Measurements from ENCODE around the gene PPA1.
A peak's percentile ranks its signal among the peaks of the same experiment; 100 is the strongest.
"Not testable (repeated sequence)": the region's sequence is repeated elsewhere in the genome, so short reads cannot be mapped to it uniquely, and the experiment has no call there.

PPA1 gene

DNA sequence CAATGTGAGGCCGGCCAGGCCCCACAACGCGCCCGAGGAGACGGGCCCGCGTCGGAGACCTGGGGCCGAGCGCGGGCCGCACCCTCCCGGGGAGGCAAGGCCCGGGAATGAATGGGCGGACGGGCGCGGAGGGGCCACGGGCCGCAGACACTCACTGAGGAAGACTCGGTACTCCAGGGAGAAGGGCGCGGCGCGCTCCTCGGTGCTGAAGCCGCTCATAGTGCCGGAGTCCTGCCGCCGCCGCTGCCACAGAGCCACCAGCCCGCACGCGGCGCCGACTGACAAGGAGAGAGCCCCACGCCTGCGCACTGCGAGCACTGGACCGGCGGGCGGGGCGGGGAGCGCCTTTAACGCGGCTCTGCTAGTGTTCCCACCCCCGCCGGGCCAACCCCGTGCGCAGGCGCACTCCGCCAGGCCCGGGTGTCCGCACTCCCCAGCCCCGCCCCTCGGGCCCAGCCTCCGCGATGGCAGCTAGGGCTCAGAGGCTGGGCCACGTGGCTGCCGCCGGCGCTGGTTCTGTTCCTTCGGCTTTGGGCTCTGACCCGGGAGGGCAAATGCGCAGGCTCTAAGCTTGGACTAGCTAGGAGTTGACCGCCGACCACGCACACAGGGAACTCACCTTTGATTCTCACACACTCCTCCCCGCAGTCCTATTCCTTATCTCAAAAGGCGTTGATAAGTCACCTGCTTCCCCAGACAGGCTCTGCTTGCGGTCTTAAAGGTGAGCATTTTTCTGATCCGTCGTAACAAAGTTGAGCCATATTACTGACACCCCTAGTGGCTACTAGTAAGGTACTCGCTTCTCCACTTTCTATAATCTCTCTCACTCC is at the start of gene PPA1:
Gene PPA1 (minus strand): TSS at position 321 of the 830 bp plus-strand sequence. CDS start 102 bp downstream, at position 219.
- DNase-seq, result peak; percentile 90

DNA sequence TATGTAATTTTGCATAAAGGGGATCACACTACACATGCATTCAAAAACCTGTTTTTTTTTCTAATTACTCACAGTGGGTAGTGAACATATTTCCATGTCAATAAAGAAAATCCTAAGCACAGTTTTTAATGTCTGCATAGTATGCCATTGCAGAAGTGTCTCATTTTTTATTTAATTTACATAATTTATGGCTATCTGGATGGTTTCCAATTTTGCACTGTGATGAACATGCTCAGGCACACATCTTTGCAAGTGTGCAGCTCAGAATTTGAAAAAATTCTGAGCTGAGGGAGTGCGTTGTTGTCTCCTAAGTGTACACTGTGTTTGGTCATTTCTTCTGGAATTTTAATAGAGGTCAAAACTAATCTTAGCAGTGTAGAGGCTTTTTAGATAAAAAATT is 48.4 kb upstream of the PPA1 start:
- DNase-seq, result no peak

DNA sequence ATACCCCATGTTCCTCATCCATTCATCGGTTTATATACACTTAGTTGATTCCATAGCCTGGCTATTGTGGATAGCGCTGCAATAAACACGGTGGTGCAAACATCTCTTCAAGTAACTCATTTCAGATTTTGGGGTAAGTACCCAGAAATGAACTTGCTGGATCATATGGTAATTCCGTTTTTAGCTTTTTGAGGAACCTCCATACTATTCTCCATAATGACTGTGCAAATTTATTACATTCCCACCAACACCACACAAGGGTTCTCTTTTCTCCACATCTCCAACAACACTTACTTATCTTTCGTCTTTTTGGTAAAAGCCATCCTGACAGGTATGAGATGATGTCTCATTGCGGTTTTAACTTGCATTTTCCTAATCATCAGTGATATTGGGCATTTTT is 46.9 kb upstream of the PPA1 start:
- DNase-seq, result no peak

DNA sequence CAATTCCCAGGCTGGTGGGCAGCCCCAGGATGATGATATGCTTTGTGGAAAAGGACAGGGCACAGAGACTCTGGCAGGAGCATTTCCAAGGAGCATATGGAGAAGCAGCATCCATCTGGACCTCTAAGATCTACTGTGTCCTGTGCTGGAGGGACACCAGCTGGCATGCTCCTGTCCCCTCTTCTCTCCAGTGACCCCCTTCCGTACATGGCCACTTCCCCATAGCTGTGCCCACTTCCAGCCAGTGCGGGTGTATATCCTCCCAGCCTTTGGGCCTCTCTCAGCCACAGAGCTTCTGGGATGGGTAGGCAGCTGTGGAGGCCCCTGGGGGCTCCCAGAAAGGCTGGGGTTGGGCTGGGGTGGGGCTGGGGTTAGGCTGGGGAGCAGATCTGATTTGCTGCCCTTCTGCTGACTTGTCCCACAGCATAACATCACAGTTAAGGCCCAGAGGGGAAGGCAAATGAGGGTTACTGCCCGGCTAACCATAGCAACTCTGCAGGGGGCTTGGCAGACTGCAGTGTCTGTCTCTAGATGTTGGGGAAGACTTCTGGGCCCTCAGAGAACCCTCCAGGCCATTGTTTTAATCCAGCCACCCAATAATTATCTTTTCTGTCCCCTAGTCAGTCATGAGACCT is 44.3 kb upstream of the PPA1 start:
- no peak for DNase-seq

DNA sequence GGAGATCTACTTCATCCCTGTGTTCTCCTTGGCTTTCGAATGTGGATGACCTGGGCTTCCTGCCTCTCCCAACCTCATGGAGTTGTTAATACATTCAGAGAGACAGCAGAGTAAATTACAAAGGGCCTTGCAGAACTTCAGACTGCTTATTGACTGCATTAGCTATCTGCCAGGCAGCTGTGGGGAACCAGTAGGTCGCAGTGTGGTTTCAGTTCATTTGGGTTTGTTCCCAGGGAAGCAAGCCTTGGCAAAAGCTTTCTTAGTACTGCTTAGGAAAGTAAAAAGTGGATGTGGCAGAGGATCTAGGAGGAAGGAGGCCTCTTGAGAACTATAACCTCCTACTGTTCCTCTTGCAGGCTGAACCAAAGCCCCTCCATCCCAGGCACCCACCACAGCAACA is 41.4 kb upstream of the PPA1 start:
- no peak for DNase-seq

DNA sequence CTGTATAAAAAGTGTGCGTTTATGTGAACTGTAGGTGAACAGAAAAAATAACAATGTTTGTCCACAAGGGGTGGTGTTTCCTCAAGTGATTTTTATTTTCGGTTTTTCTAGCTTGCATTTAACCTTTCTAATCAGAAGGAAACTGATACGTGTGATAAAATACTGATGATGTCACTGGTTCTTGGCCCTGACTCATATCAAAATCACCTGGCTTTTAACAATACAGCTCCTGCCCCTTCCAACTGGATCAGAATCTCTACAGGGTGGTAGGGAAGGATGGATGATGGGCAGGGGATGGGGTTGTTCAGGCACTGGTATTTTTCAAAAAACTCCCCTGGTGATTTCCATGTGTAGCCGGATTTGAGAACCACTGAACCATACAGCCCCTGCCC is 39.7 kb upstream of the PPA1 start:
- DNase-seq, result no peak

DNA sequence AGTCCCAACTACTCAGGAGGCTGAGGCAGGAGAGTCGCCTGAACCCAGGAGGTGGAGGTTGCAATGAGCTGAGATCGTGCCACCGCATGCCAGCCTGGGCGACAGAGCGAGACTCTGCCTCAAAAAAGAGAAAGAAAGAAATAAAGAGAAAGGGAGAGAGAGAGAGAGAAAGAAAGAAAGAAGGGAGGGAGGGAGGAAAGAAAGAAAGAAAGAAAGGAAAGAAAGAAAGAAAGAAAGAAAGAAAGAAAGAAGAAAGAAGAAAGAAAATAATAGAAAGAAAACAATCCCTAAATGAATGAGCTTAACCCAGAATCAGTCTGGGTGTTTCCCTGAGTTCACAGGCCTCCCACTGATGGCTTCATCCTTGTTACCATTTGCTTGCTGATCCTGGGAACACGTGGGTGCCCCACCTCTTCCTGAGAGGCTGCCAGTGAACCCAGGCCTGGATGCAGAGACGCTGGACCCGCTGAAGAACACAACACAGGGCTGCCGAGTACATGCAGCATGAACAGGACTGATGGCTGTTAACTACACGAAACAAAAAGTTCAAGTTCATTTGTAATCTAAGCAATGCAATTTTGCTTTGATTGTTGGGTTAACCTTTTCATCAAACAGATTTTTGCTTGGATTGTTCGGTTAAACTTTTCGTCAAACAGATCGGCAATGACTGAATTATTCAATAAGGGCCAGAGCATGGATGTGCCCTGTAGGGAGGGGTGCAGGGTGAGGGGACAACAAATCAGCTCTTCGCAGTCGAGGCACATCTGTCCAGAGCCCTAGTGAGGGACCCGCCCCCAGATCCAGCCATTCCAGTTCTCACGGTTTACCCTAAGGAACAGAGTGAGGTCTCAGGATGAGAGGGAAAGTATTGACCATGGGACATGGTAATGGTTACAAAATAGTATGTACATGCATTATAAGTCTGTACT is 39.0 kb upstream of the PPA1 start:
- no peak for DNase-seq

DNA sequence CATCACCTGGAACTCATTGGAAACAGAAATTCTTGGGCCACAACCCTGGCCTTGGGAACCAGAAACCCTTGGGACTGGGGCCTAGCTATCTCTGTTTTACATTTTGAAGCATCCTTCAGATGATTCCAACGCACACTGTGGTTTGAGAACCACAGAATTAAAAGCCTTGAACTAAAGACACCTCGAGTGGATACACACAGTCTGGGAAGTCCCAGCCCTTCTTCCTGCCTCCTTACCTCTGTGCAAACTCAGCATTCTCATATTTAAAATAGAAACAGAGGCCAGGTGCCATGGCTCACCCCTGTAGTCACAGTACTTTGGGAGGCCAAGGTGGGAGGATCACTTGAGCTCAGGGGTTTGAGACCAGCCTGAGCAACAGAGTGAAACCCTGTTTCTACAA is 37.7 kb upstream of the PPA1 start:
- no peak for DNase-seq

DNA sequence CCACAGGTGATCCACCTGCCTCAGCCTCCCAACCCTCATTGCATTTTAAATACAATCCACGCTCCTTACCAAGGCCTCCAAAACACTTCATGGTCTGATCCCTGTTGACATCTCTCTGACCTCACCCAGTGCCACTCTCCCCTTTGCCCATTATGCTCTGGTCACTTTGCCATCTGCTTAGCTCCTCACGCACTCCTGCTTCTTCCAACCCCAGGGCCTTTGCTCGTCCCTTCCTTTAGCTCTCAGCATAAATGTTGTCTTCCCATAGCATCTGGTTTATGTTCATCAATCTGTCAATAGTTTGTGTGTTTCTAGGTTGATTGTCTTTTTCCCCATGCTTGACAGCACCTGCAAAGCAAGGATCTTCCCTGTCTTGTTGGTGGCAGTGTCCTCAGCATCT is 36.5 kb upstream of the PPA1 start:
- no peak for DNase-seq

DNA sequence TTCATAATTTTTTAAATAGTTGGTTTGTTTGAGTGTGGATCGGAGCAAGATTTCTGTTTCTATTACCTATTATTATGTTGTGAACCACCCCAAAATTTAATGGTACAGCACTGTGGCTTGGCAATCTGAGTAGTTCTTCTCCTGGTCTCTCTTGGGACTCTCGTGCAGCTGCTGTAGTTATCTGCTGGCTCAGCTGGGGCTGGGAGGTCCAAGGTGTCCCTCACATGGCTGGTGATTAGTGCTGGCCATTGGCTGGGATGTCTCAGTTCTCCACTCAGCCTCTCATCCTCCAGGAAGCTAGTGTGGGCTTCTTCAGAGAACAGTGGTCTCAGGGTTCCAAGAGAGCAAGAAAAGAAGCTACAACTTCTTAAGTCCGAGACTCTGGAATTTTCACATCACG is 35.1 kb upstream of the PPA1 start:
- no peak for DNase-seq

DNA sequence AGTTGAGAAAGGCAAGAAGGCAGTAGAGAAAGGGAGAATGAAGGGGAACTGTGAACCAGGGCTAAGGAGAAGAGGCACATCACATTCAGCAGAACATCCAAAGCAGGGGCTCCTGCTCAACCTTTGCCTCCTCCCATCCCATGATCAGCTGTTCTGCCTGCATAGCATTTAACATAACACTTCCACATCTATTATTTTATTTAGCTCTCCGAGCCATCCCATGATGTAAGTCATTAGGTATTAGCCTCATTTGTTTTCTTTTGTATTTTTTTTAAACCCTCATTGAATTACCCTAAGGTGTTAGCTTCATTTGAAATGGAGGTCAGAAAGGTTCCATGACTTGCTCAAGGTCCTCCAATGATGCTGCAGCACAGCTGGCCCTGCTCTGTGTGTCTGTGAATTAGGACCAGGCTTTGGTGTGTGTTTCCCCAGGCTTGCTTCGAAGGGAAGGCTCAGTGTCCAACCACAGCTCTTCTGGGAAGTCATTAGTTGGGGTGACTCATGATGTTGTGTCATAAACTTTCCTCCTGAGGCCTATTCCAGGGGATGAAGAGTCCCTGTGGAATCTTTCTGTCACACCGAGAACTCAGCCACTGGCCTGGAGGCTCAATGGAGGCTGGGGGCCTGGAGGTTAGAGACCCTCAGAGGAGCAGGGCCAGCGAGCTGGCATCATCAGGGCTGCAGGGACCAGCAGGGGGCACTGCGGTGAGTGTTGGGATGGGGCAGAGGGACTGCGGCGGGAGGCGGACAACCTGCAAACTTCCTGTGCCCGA is 34.1 kb upstream of the PPA1 start:
- no peak for DNase-seq

DNA sequence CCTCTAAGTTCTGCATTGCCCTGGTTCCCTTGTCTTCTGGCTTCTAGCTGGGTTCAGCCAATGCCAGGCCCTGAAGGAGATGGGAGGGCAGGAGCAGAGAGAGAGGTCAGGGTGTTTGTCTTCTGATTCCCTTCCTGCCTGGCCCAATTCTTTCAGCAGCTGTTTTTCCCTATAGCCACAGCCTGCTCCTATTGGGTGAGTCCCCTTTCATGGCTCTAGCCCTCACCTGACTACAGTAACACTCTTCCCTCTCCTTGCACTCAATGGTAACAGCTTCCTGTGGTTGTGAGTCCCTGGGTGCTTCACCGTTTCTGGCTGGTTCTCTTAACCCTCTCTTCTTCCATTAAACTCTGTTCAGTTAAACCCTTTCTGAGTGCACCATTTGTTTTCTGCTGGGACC is 33.5 kb upstream of the PPA1 start:
- DNase-seq, result no peak

DNA sequence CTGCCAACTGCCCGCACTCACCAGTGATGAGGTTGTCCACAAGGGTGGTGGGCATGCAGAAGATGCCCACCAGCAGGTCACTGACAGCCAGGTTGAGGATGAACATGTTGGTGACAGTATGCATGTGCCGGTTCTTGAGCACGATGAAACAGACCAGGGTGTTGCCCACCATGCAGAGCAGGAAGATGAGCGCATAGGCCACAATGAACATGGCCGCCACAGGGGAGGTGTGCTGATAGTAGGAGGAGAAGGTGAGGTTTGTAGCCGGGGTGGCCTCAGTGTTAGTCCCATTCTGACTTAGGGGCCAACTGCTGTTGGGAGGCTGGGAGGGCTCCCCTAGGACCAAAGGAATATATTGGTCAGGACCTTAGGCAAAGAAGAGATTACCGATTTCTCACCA is 32.8 kb upstream of the PPA1 start:
- no peak for DNase-seq

DNA sequence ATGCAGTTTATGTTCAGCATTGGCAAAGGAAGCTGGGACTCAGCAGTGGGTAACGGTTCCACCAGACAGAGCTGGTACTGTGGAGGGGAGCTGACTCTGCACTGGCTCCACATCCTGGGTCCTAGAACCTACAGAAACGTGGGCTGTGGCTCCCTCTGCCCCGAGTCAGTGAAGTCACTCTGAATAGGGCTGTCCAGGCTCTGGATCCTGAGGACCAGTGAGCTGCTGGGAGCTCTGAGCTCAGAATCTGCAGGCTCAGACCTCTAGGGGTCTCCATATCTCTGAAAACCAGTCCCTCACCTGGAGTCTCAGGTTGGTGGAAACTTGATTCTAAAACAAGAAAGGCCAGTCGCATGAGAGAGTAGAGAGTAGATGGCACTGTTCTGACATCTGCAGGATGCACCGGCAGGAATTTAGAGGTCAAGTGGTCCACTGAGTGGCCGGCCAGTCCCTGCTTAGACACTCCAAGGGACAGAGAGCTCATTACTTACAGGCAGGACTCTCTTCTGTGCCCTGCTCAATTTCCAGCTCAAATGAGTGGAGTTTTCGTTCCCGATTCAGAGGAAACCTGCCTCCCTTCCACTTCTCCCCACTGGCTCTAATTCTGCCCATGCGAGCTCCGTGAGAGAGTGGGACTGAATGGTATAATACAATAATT is 31.9 kb upstream of the PPA1 start:
- peak; percentile 13 for DNase-seq

DNA sequence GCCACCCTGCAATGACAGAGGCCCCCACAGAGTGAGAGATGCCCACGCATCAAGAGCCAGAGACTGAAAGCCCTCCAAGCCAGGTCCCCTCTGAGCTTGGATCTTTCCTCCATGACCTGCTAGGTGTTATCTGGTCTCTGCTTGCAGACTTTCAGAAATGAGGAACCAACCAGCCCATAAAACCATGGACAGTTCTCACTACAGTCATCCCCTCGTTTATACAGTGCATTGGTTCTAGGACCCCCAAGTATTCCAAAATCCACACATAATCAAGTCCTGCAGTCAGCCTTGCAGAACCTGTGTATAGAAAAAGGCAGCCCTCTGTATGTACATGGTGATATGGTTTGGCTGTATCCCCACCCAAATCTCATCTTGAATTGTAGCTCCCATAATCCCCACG is 27.5 kb upstream of the PPA1 start:
- DNase-seq, result no peak

DNA sequence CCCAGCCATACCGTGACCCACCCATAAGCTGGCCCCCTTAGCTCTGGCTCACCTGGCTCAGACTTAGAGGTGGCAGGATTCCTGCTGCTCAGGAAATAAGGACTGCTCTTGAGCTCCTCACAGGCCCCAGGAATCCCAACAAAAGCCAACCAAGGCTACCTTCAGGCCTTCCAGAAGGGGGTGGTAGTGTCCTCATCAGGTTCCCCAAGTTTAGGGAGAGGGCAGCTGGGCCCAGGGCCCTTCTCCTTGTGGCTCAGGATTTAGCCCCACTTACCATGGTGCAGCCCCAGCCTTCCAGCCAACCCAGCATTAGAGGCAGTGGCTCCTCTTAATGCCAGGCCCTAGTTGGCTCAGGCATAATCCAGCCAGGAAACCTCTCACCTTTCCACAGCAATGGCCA is 27.0 kb upstream of the PPA1 start:
- DNase-seq, result no peak

DNA sequence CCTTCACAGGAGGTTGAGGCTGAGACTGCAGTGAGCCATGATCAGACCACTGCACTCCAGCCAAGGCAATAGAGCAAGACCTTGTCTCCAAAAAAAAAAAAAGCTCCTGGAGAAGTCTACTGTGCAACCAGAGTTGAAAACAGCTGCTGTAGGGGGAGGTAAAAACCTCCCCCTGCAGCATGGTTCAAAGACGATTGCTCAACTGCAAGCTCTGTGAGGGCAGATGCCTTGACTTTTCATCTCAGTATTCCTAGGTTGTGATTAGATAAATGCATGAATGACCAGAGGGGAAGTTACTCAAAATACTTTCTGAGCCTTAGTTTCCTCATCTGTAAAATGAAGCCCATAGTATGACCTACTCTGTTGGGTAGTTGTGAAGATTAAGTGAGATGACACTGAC is 25.0 kb upstream of the PPA1 start:
- no peak for DNase-seq

DNA sequence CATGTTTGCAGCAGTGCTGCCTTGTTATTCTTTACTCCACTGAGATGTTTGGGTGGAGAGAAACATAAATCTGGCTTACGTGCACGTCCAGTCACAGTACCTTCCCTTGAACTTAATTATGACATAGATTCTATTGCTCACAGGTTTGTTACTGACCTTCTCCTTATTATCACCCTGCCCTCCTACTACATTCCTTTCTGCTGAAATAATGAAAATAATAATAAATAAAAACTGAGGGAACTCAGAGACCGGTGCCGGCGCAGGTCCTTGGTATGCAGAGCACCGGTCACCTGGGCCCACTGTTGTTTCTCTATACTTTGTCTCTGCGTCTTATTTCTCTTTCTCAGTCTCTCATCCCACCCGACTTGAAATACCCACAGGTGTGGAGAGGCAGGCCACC is 24.6 kb upstream of the PPA1 start:
- DNase-seq, result not testable (repeated sequence)

DNA sequence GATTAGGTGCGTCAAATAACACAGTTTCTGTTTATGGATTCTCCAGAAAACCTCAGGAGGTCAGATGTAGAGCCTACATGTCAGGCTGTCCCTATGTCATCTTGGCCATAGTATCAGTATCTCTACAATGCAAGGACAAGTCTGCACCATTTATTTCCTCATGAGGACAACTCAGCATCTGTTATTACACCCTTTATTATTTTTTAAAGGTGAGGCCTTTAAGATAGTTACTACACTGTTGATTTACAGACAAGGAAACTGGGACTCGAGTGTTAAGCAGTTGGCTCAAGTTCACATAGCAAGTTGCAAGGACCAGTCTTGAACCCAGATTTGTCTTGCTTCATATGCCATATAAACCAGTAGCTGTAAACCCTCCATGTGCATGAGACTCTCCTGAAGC is 23.2 kb upstream of the PPA1 start:
- no peak for DNase-seq

DNA sequence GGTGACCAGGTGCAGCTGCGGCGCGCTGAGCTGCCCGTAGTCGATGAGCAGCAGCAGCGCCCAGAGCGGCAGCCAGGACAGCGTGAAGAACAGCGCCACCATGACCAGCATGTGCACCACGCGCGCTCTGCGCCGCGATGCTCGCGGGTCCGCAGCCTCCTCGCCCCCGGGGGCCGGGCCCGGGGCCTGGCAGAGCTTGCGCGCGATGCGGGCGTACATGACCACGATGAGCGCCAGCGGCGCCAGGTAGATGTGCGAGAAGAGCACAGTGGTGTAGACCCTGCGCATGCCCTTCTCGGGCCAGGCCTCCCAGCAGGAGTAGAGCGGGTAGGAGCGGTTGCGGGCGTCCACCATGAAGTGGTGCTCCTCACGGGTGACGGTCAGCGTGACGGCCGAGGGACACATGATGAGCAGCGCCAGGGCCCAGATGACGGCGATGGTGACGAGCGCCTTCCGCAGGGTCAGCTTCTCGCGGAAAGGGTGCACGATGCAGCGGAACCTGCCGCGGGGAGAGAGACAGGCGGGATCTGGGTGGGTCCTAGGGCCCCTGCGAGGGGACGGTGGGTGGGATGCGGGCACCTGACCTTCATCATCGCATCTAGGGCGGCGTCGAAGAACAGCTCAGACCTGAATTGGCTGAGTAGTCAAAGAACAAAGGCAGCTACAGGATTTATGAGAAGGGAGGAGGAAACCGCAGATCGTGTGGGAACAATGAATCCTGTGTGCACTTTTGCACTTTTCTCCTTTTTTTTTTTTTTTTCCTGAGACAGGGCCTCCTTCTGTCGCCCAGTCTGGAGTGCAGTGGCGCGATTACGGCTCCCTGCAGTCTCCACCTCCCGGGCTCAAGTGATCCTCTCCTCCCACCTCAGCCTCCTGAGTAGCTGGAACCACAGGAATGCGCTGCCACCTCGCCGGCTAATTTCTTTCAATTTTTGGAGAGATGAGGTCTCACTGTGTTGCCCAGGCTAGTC is 22.4 kb upstream of the PPA1 start:
- DNase-seq, result no peak

DNA sequence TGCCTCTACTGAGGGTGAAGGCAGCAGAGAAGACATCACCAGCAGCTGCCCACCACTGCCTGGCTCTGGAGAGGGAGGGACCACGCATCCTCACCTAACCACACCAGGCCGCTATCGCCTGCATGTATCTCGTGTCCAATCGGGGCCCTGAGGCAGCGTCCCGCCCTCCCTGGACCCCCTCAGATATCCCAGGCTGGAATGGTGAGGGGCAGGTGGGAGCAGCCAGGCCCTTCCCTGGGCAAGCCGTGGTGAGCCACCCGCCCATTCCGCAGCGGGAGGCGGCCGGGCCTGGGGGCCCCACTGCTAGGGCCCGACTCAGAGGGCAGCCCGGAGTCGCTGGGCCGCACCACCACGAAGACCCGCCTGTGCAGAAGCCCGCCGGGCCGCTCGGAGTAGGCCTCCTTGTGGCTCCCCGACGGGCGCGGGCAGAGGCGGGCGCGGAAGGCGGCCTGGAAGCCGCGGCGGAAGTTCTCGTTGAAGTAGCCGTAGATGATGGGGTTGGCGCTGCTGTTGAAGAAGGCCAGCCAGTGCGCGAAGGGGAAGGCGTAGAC is 21.6 kb upstream of the PPA1 start:
- no peak for DNase-seq

Measured in NCI-H1092 treated with DMSO at 0.1 percent for 48 hours (cell line).